ENCODE measurements around the gene USP21. TPM values are rescaled to one million over a fixed set of nuclear protein-coding genes. Genes with fewer than 3 reads are reported as not detected.

Gene USP21
- total RNA-seq, 4 donors from 2014 or later: 13.3 to 25.3 (median 16.3) TPM

DNA sequence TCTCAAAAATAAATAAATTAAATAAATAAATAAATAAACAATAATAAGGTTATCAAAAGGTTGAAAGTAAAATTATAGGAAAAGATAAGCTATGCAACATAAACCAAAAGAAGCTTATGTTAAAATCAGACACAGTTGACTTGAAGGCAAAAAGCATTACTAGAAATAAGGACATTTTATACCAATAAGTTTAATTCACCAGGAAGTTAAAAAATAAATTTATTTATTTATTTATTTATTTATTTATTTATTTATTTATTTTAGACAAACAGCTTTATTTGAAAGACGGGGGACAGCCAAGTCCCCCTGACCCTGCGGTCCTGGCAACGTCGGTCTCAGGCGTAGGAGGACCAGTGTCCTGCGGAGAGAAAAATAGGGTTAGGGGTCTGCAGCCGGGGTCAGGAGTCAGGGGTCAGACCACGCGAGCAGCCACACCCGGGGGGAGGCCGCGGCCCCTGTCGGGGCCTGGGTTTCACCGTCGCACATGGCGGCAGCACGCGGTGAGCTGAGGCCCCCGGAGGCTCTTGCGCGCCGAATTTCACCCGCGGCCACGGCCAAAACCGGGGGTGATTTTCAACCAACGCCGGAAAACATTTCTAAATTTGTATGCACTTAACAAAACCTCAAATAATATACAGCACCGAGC, 18.4 kb upstream of the USP21 start:
- TF ChIP-seq EP300 (IDR thresholded peaks at IDR 0.05): no peak
- TF ChIP-seq POLR2A (IDR thresholded peaks at IDR 0.05; ENCODE audit: low read depth): no peak
- no peak for TF ChIP-seq POLR2AphosphoS5 (IDR thresholded peaks at IDR 0.05)
- TF ChIP-seq, protein P1, sequence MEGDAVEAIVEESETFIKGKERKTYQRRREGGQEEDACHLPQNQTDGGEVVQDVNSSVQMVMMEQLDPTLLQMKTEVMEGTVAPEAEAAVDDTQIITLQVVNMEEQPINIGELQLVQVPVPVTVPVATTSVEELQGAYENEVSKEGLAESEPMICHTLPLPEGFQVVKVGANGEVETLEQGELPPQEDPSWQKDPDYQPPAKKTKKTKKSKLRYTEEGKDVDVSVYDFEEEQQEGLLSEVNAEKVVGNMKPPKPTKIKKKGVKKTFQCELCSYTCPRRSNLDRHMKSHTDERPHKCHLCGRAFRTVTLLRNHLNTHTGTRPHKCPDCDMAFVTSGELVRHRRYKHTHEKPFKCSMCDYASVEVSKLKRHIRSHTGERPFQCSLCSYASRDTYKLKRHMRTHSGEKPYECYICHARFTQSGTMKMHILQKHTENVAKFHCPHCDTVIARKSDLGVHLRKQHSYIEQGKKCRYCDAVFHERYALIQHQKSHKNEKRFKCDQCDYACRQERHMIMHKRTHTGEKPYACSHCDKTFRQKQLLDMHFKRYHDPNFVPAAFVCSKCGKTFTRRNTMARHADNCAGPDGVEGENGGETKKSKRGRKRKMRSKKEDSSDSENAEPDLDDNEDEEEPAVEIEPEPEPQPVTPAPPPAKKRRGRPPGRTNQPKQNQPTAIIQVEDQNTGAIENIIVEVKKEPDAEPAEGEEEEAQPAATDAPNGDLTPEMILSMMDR (IDR thresholded peaks at IDR 0.05): no peak
- Histone ChIP-seq H3K36me3 (no peaks in the 10 kb centered on the region), H3K9me3 (no peaks in the 10 kb centered on the region), H3K4me1 (peaks cover 0 to 11% (median 1%) of the 10 kb centered on the region in 4 donors), H3K27ac (replicated peaks in 1 of 4) (no peak overlapping the region), H3K4me3 (no peak overlapping the region), H3K27me3 (no peaks in the 10 kb centered on the region)
- WGBS: 93% methylated on average over 29 of the region's 29 CpGs
- no peak for DNase-seq (ENCODE audit: extremely low spot score)
- intact Hi-C loops (cut with DNase I): no loop called here

DNA sequence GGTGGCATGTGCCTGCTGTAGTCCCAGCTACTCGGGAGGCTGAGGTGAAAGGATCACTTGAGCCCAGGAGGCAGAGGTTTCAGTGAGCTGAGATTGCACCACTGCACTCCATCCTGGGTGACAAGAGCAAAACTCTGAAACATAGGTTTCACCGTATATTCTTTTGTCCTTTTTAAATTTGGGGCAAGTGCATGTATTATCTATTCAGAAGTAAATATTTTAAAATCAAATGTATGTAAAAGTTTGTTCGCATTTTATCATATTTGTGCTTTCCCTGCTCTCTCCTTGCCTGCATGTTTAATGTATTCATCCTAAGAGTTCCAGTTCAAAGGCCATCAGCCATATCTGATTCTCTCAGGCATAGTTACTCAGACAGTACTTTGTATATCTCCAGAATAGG, 13.5 kb upstream of the USP21 start:
- no peak for DNase-seq (ENCODE audit: extremely low spot score)
- H3K27me3 ChIP-seq: no peaks in the 10 kb centered on the region
- H3K27ac ChIP-seq (replicated peaks in 1 of 4): no peak overlapping the region
- H3K4me1 ChIP-seq: no peaks in the 10 kb centered on the region
- intact Hi-C loops (cut with DNase I): no loop called here
- H3K36me3 ChIP-seq: no peaks in the 10 kb centered on the region
- no peaks in the 10 kb centered on the region for H3K9me3 ChIP-seq
- H3K4me3 ChIP-seq: no peak overlapping the region
- WGBS: 77% methylated on average over 3 of the region's 3 CpGs
- TF ChIP-seq, protein P1 (IDR thresholded peaks at IDR 0.05): no peak
- TF ChIP-seq POLR2AphosphoS5 (IDR thresholded peaks at IDR 0.05): no peak
- TF ChIP-seq POLR2A (IDR thresholded peaks at IDR 0.05; ENCODE audit: low read depth): no peak
- TF ChIP-seq EP300 (IDR thresholded peaks at IDR 0.05): no peak

DNA sequence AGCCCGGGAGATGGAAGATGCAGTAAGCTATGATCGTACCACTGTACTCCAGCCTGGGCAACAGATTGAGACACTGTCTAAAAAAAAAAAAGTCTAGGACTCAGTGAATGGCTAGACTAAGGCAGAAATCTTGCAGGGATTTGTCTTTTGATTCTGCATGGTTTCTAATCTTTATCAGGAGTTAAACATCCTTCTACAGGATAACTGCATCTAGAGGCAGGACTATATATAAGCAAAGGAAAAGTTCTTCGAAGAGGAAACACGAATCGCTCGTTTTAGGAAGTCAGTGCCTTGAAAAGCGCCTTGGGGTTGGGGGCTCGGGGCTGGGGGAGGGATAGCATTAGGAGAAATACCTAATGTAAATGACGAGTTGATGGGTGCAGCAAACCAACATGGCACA, 6.1 kb upstream of the USP21 start:
- Histone ChIP-seq H3K4me3 (peak overlapping the region; percentile 63 to 73 (median 64)), H3K36me3 (peaks cover 5 to 16% (median 12%) of the 10 kb centered on the region in 4 donors), H3K4me1 (peaks cover 9 to 24% (median 20%) of the 10 kb centered on the region in 4 donors), H3K9me3 (no peaks in the 10 kb centered on the region), H3K27ac (replicated peaks in 1 of 4) (peak overlapping the region; percentile 84 to 92 (median 85)), H3K27me3 (no peaks in the 10 kb centered on the region)
- no peak for DNase-seq (ENCODE audit: extremely low spot score)
- TF ChIP-seq EP300 (IDR thresholded peaks at IDR 0.05) (no peak), POLR2A (IDR thresholded peaks at IDR 0.05; ENCODE audit: low read depth) (no peak), POLR2AphosphoS5 (IDR thresholded peaks at IDR 0.05) (no peak)
- TF ChIP-seq, protein P1 (IDR thresholded peaks at IDR 0.05): no peak
- 22% methylated on average over 9 of the region's 9 CpGs for WGBS
- intact Hi-C loops (cut with DNase I): no loop called here

DNA sequence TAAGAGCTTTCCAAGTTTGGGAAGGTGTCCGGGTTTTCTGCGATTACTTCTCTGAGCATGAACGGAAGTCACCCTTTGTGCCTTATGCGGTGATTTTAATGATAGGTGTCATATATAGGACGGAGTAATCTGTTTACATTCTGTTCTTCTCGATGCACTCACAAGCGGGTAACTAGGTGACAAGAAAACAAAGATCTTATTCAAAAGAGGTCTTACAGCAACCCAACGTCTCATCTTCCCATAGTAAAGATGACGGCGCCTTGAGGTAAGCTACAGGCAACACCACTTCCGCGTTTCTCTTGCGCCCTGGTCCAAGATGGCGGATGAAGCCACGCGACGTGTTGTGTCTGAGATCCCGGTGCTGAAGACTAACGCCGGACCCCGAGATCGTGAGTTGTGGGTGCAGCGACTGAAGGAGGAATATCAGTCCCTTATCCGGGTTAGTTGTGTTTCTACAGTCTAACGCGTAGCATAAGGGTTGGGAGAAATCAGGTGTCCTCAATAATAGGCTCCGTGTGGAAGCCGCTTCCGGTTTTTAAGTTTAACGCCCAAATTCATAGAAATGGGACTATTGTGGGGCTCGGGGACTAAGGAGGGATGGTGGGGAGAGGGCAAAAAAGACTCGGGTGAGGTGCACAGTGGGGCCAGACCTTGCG, 5.5 kb upstream of the USP21 start, which contains the start of gene UFC1:
Gene UFC1 (plus strand): TSS at position 297 of the 656 bp plus-strand sequence. CDS start 20 bp downstream, at position 317.
- peak; percentile 95 for DNase-seq (ENCODE audit: extremely low spot score)
- peak within 1 kb of the TSS; percentile 84 to 92 (median 85) for H3K27ac ChIP-seq (replicated peaks in 1 of 4)
- under 1% methylated on average over 20 of the region's 33 CpGs for WGBS
- H3K4me3 ChIP-seq: peak within 1 kb of the TSS; percentile 63 to 73 (median 64)
- H3K36me3 ChIP-seq: peaks cover 5 to 20% (median 15%) of the 10 kb centered on the region in 4 donors
- TF ChIP-seq POLR2AphosphoS5 (IDR thresholded peaks at IDR 0.05) (peak; percentile 57 to 74), POLR2A (IDR thresholded peaks at IDR 0.05; ENCODE audit: low read depth) (no peak), EP300 (IDR thresholded peaks at IDR 0.05) (no peak)
- TF ChIP-seq, protein P1 (IDR thresholded peaks at IDR 0.05): no peak
- intact Hi-C loops (cut with DNase I): loop anchor here (2.0 kb wide), 1 partner anchor 21 kb away; the partner anchor contains the start of gene DEDD
- no peaks in the 10 kb centered on the region for H3K27me3 ChIP-seq
- peaks cover 14 to 30% (median 25%) of the 10 kb centered on the region in 4 donors for H3K4me1 ChIP-seq
- H3K9me3 ChIP-seq: no peaks in the 10 kb centered on the region

Data from esophagus muscularis mucosa (tissue), 4 donors.